Measurements from ENCODE around the gene KRTAP5-11.
"Not testable (repeated sequence)": the region's sequence is repeated elsewhere in the genome, so short reads cannot be mapped to it uniquely, and the experiment has no call there.

The KRTAP5-11 gene

DNA sequence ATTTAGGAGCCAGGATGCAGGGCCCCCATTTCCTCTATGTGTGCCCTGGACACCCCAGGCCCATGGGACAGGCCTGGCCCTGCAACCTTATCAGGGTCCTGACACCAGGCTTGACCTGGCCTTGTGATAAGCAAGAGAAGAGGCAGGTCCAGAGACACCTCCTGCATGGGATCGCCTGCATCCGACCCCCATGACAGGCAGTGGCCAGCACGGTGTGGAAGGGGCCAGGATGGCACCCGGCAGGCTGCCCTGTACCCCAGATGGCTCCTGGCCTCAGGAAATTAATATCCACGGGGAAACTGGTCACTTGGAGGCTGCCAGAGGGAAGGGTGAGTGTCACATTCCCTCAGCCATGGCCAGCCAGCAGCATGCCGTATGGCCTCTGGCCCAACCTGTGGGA lies 27.7 kb downstream of the KRTAP5-11 start:
- DNase-seq: no peak

GRCh38 chr11:71551711-71552110 lies 31.0 kb downstream of the KRTAP5-11 start:
- DNase-seq: no peak

- no peak for DNase-seq
Observed at GRCh38 chr11:71548716-71549151, 33.9 kb downstream of the KRTAP5-11 start.

GRCh38 chr11:71548120-71548519 lies 34.6 kb downstream of the KRTAP5-11 start, which contains the start of gene KRTAP5-9:
KRTAP5-9 (plus strand) TSS chr11:71548420; CDS start chr11:71548658, 238 bp downstream.
- DNase-seq: no peak

DNA sequence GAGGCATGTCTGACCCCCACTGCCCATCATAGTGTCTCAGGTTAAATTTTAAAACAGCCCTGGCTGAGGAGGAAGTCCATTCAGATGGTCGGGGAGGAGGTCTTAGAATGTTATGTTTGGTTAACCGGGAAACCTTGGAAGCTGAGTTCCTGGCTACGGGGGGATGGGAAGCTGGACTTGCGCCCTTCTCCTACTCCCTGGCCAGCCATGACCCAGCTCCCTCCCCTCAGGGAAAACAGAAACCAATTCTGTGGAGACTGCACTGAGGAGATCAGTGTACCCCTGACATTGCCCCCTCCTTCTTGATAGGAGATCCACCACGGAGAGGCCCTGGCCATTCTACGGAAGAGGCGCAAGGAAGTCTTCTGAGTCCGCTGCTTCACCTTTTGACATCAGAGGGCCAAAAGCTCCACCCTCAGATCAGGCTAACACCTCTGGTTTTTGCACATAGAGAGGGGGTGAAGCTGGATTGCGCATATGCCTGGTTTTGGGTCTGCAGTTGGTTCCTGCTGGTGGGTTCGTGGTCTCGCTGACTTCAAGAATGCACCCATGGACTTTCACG lies 37.2 kb downstream of the KRTAP5-11 start:
- DNase-seq: no peak

- DNase-seq: no peak
Observed at GRCh38 chr11:71544525-71545214, 38.0 kb downstream of the KRTAP5-11 start.

GRCh38 chr11:71543866-71544265 lies 38.8 kb downstream of the KRTAP5-11 start:
- DNase-seq: no peak

GRCh38 chr11:71542879-71543777 lies 39.5 kb downstream of the KRTAP5-11 start:
- DNase-seq: no peak

- DNase-seq: no peak
Observed at GRCh38 chr11:71542382-71542781, 40.3 kb downstream of the KRTAP5-11 start.

GRCh38 chr11:71540521-71541304 lies 42.0 kb downstream of the KRTAP5-11 start:
- DNase-seq: not testable (repeated sequence)

GRCh38 chr11:71539971-71540370 lies 42.7 kb downstream of the KRTAP5-11 start:
- DNase-seq: not testable (repeated sequence)

DNA sequence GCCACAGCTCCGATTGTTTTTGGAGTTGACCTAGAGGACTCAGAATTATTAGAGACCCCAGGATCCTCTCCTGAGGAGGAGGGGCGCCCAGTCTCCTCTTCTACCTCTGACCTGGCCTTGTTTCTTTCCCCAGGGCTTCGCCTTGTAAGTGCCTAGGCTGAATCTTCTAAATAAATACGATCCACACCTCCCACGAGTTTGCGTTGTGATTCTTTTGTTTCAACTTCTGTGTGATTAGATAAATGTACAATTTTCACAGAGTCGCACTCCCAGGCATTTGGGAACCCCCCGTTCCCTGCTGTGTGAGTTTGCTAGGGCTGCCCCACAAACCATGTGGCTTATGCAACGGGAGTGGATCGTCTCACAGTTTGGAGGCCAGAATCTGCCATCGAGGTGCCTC lies 43.7 kb downstream of the KRTAP5-11 start:
- no peak for DNase-seq

DNA sequence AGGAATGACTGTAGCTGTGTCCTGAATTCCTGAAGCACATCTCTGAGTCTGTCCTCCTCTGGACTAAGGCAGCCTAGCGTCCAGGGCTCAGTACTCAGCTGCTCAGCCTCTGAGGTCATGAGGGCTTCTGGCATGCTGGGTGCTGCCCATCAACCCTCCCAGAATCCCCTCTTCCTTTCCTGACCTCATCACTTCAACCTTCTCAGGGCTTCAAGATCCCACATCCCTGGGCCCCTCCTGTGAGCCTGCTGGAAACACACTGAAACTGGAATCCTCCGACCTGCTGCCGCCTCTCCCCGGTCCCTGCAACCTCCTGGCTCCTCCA lies 44.0 kb downstream of the KRTAP5-11 start:
- no peak for DNase-seq

DNA sequence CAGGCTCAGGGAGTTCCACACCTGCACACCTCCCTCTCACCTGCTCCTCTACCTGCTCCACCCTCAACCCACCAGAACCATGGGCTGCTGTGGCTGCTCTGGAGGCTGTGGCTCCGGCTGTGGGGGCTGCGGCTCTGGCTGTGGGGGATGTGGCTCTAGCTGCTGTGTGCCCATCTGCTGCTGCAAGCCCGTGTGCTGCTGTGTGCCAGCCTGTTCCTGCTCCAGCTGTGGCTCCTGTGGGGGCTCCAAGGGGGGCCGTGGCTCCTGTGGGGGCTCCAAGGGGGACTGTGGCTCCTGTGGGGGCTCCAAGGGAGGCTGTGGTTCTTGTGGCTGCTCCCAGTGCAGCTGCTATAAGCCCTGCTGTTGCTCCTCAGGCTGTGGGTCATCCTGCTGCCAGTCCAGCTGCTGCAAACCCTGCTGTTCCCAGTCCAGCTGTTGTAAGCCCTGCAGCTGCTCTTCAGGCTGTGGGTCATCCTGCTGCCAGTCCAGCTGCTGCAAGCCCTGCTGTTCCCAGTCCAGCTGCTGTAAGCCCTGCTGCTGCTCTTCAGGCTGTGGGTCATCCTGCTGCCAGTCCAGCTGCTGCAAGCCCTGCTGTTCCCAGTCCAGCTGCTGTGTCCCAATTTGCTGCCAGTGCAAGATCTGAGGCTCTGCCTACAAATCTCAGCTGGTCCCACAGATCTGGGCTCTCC lies 44.6 kb downstream of the KRTAP5-11 start, which contains the start of gene KRTAP5-8:
Gene KRTAP5-8, plus strand, starts transcription at position 49 of the 689 bp plus-strand sequence. Its CDS starts 31 bp downstream, at position 80.
- DNase-seq: not testable (repeated sequence)

DNA sequence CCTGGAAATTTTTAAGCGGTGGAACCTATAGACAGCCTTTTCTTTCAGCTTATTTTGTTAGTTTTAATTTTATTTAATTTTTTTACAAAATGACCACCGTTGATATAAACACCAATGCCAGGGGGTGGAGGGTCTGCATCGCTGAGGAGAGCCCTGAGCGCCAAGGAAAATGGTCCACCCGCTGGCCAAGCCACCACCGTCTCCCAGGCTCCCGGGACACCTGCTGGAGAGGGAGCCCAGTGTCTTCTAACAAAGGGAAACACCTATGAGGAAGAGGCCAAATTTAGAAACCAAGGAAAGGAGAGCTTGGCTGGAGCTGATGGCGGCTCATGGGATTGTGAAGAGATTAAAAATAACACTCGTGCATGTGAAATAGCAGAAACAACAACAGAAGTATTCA lies 45.1 kb downstream of the KRTAP5-11 start:
- no peak for DNase-seq

DNA sequence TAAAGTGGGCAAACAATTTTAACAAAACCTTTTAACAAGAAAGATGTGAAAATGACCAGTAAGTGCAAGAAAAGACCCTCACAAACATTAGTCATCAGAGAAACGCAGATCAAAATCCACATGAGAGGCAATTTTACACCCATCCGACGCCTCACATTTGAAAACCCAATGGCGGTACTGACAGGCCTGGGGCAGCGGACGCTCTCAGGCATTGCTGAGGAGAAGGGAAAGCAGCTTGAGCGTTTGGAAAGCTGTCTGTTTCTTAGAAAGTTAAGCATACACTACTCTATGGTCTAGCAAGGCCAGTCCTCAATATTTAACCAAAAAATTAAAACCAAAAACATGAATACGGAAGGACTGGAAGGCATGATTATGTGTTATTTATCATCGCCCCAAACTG lies 46.9 kb downstream of the KRTAP5-11 start:
- no peak for DNase-seq

DNA sequence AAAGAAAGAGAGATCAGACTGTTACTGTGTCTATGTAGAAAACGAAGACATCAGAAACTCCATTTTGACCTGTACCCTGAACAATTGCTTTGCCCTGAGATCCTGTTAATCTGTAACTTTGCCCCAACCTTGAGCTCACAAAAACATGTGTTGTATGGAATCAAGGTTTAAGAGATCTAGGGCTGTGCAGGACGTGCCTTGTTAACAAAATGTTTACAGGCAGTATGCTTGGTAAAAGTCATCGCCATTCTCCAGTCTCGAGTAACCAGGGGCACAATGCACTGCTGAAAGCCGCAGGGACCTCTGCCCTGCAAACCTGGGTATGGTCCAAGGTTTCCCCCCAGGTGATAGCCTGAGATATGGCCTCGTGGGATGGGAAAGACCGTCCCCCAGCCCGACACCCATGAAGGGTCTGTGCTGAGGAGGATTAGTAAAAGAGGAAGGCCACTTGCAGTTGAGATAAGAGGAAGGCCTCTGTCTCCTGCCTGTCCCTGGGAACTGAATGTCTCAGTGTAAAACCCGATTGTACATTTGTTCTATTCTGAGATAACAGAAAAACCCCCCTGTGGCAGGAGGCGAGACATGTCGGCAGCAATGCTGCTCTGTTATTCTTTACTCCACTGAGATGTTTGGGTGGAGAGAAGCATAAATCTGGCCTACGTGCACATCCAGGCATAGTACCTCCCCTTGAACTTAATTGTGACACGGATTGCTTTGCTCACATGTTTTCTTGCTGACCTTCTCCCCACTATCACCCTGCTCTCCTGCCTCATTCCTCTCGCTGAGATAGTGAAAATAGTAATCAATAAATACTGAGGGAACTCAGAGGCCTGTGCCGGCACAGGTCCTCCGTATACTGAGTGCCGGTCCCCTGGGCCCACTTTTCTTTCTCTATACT lies 47.7 kb downstream of the KRTAP5-11 start:
- DNase-seq: not testable (repeated sequence)

GRCh38 chr11:71532036-71532610 lies 50.6 kb downstream of the KRTAP5-11 start:
- DNase-seq: no peak
